SK-N-SH (cell line): ENCODE data around the gene GALT.

Experiments
- CHD2 ChIP-seq: fragments of 150-350 bp; IDR thresholded peaks from 2 replicates; pipeline ENCODE4 v1.6.1; 2018; ENCODE audit warnings: low read length; ENCODE audit not compliant: partially characterized antibody
- CTCF ChIP-seq: fragments of 200-600 bp; sonication (generic); IDR thresholded peaks from 2 replicates; pipeline ENCODE4 v1.6.1; 2017; ENCODE audit warnings: antibody characterized with exemption, mild to moderate bottlenecking, moderate library complexity
- FOSL2 ChIP-seq: IDR thresholded peaks from 2 replicates; pipeline ENCODE4 v1.4.0; 2012; ENCODE audit warnings: low read depth, mild to moderate bottlenecking, moderate library complexity, borderline replicate concordance
- GABPA ChIP-seq: IDR thresholded peaks from 2 replicates; pipeline ENCODE4 v1.4.0; 2012; ENCODE audit warnings: low read depth, mild to moderate bottlenecking
- NRF1 ChIP-seq: IDR thresholded peaks from 2 replicates; pipeline ENCODE4 v1.6.1; 2012; ENCODE audit warnings: low read depth, mild to moderate bottlenecking, low read length
- POLR2AphosphoS5 ChIP-seq: IDR thresholded peaks from 2 replicates; pipeline ENCODE4 v1.6.1; 2012; ENCODE audit warnings: low read depth, low read length
- RAD21 ChIP-seq: IDR thresholded peaks from 2 replicates; pipeline ENCODE4 v1.6.1; 2012; ENCODE audit warnings: mild to moderate bottlenecking, low read length
- RFX5 ChIP-seq: IDR thresholded peaks from 2 replicates; pipeline ENCODE4 v1.6.1; 2012; ENCODE audit warnings: mild to moderate bottlenecking, improper control_type of control experiment, low read length
- RXRA ChIP-seq: IDR thresholded peaks from 2 replicates; pipeline ENCODE4 v1.4.0; 2012; ENCODE audit warnings: low read depth, mild to moderate bottlenecking, borderline replicate concordance
- SMC3 ChIP-seq: IDR thresholded peaks from 2 replicates; pipeline ENCODE4 v1.6.1; 2012; ENCODE audit warnings: low read depth, low read length, improper control_type of control experiment
- YY1 ChIP-seq: IDR thresholded peaks from 2 replicates; pipeline ENCODE4 v1.4.0; 2012; ENCODE audit warnings: low read depth, mild to moderate bottlenecking
- ZBTB33 ChIP-seq: IDR thresholded peaks from 2 replicates; pipeline ENCODE4 v1.4.0; 2012; ENCODE audit warnings: low read depth, borderline replicate concordance

- no peak for TF ChIP-seq CTCF
- TF ChIP-seq GABPA = no peak
- TF ChIP-seq NRF1 = no peak
- TF ChIP-seq RFX5 = no peak
- no peak for TF ChIP-seq ZBTB33
- TF ChIP-seq POLR2AphosphoS5 = no peak
- no peak for TF ChIP-seq SMC3
- TF ChIP-seq CHD2 = no peak
- TF ChIP-seq YY1 = no peak
- no peak for TF ChIP-seq FOSL2
- TF ChIP-seq RAD21 = no peak
- no peak for TF ChIP-seq RXRA
Observed at GRCh38 chr9:34633166-34633565, 13.3 kb upstream of the GALT start.
